Adrenal gland (tissue), 5 donors: ENCODE results near the gene EML6.

ENCODE experiments used
- CTCF ChIP-seq, 6 experiments: fragments of 450-650 bp in 4 of 6; fragments of 200-600 bp in 2 of 6; sonication (generic) in 1 of 6; IDR thresholded peaks; 1 replicate in 5 of 6; 2 replicates in 1 of 6; pipeline versions ENCODE4 v1.5.1 to v1.8.0; 2016 to 2021; ENCODE audit warnings: antibody characterized with exemption in 6 of 6, mild to moderate bottlenecking in 2 of 6, moderate library complexity in 1 of 6
- POLR2A ChIP-seq, 2 donors: fragments of 450-650 bp; IDR thresholded peaks; one replicate each; pipeline ENCODE4 v1.6.1; 2017; ENCODE audit warnings: antibody characterized with exemption in 2 of 2, mild to moderate bottlenecking in 2 of 2, moderate library complexity in 1 of 2
- donor health status: DM: no; HTN: no; CAD: no.

- TF ChIP-seq CTCF (IDR thresholded peaks at IDR 0.05) (no peak), POLR2A (IDR thresholded peaks at IDR 0.05) (no peak)
Measured at GRCh38 chr2:54714996-54715395, 8.5 kb upstream of the EML6 start.
